HepG2 (cell line): Measurements from ENCODE around the gene TRERF1. TPM values are rescaled to one million over a fixed set of nuclear protein-coding genes. Genes with fewer than 3 reads are reported as not detected.

ENCODE experiments used
- ATAC-seq: fragments of 200-7000 bp; cut with Tn5 transposase; 3 replicates; pipeline ENCODE4 v1.9.1; 2020; ENCODE audit warnings: mild to moderate bottlenecking, moderate library complexity
- BruUV-seq: library from RNA; stranded (reverse); fragments of 400-500 nt; replicated peaks from 2 replicates; lab custom pipeline; 2021; lab: Mats Ljungman, UMichigan
- CTCF ChIA-PET: fragments of 300-600 bp; formaldehyde crosslinking; extraction: SDS; loops from one replicate; lab custom pipeline; 2021; ENCODE audit warnings: low total read pairs, inconsistent platforms, low intra/inter-chr PET ratio; lab: Yijun Ruan, JAX
- POLR2A ChIA-PET: fragments of 350-600 bp; sonication (Branson Sonifier 250); formaldehyde crosslinking; loops from one replicate; lab custom pipeline; 2020; ENCODE audit warnings: antibody characterized with exemption, inconsistent platforms; lab: Yijun Ruan, JAX
- DNase-seq: peaks from one replicate; pipeline ENCODE4 v3.0.0-alpha.2; 2015; ENCODE audit warnings: low spot score
- FAIRE-seq: peaks from 3 replicates; lab custom pipeline; 2011; peaks lifted over from hg19 to GRCh38; lab: Jason Lieb, UNC
- H2AFZ ChIP-seq: one replicate; pipeline ENCODE4 v1.6.1; 2011; ENCODE audit warnings: low read length, inconsistent platforms
- H3K27ac ChIP-seq: fragments of 300-600 bp; 3 replicates; pipeline ENCODE4 v1.8.0; 2011; ENCODE audit warnings: mixed run types, mild to moderate bottlenecking, mixed read lengths, low read length, inconsistent platforms; ENCODE audit not compliant: insufficient read depth; ENCODE audit errors: extremely low read length
- H3K27me3 ChIP-seq, 2 experiments: fragments of 200-600 bp in 1 of 2; 2 replicates in 1 of 2; 3 replicates in 1 of 2; pipeline versions ENCODE4 v1.6.0 to v1.8.0; 2011; ENCODE audit warnings: low read length in 2 of 2, mild to moderate bottlenecking in 2 of 2, moderate library complexity in 2 of 2, inconsistent platforms in 1 of 2; ENCODE audit not compliant: insufficient read depth in 2 of 2, control insufficient read depth in 1 of 2
- H3K36me3 ChIP-seq, 2 experiments: fragments of 200-600 bp in 1 of 2; replicated peaks in 1 of 2; 2 replicates in 1 of 2; 3 replicates in 1 of 2; pipeline versions ENCODE4 v1.5.1 to v1.8.0; 2011; ENCODE audit warnings: low read length in 2 of 2, inconsistent platforms in 1 of 2; ENCODE audit not compliant: insufficient read depth in 2 of 2, control insufficient read depth in 1 of 2
- H3K4me1 ChIP-seq: 2 replicates; pipeline ENCODE4 v1.5.1; 2012; ENCODE audit warnings: low read length, inconsistent platforms; ENCODE audit not compliant: insufficient read depth
- H3K4me2 ChIP-seq: 2 replicates; pipeline ENCODE4 v1.6.0; 2011; ENCODE audit warnings: low read depth, low read length, inconsistent platforms
- H3K4me3 ChIP-seq, 3 experiments: fragments of 200-600 bp in 1 of 3; sonication (generic), shearing (Covaris generic) in 1 of 3; replicated peaks in 1 of 3; 2 replicates each; pipeline ENCODE4 v1.5.1; 2011 to 2016; ENCODE audit warnings: low read length in 3 of 3, inconsistent platforms in 2 of 3, low read depth in 2 of 3, mild to moderate bottlenecking in 2 of 3, control low read depth in 1 of 3, mixed read lengths in 1 of 3; ENCODE audit not compliant: insufficient read depth in 1 of 3
- H3K79me2 ChIP-seq: one replicate; pipeline ENCODE4 v1.6.1; 2011; ENCODE audit warnings: low read length, inconsistent platforms; ENCODE audit not compliant: insufficient read depth
- H3K9ac ChIP-seq: 2 replicates; pipeline ENCODE4 v1.6.0; 2011; ENCODE audit warnings: mild to moderate bottlenecking, low read depth, low read length, inconsistent platforms; ENCODE audit not compliant: insufficient read depth
- H3K9me3 ChIP-seq: 2 replicates; pipeline ENCODE4 v1.5.1; 2012; ENCODE audit warnings: mild to moderate bottlenecking, low read length
- H4K20me1 ChIP-seq: 2 replicates; pipeline ENCODE4 v1.6.0; 2011; ENCODE audit warnings: inconsistent platforms, mild to moderate bottlenecking, low read length, moderate library complexity; ENCODE audit not compliant: insufficient read depth
- ATF2 ChIP-seq: sonication (generic); formaldehyde crosslinking; IDR thresholded peaks from 2 replicates; pipeline ENCODE4 v1.4.0; 2020; ENCODE audit warnings: missing genetic modification reagents
- BCL3 ChIP-seq: sonication (generic); formaldehyde crosslinking; IDR thresholded peaks from 2 replicates; pipeline ENCODE4 v1.5.1; 2020; ENCODE audit warnings: mild to moderate bottlenecking, missing genetic modification reagents, moderate library complexity
- DMTF1 ChIP-seq: sonication (generic); formaldehyde crosslinking; IDR thresholded peaks from 2 replicates; pipeline ENCODE4 v1.4.0; 2020; ENCODE audit warnings: mild to moderate bottlenecking, missing genetic modification reagents
- GFI1 ChIP-seq: sonication (generic); formaldehyde crosslinking; IDR thresholded peaks from 2 replicates; pipeline ENCODE4 v1.5.0; 2020; ENCODE audit warnings: missing genetic modification reagents, mild to moderate bottlenecking, borderline replicate concordance
- HDAC2 ChIP-seq: sonication (generic); formaldehyde crosslinking; IDR thresholded peaks from 2 replicates; pipeline ENCODE4 v1.4.0; 2020; ENCODE audit warnings: missing genetic modification reagents
- HDAC6 ChIP-seq: fragments of 200-600 bp; sonication (generic); IDR thresholded peaks from 2 replicates; pipeline ENCODE4 v1.7.0; 2017; ENCODE audit warnings: mild to moderate bottlenecking, antibody characterized with exemption, low read length, low read depth
- HNRNPLL ChIP-seq: fragments of 200-400 bp; formaldehyde crosslinking; IDR thresholded peaks from 2 replicates; pipeline ENCODE4 v1.6.1; 2017; ENCODE audit warnings: mild to moderate bottlenecking, low read depth, low read length; ENCODE audit not compliant: poor library complexity, severe bottlenecking
- PRMT3 ChIP-seq: sonication (generic); formaldehyde crosslinking; IDR thresholded peaks from 2 replicates; pipeline ENCODE4 v1.8.1; 2022; ENCODE audit warnings: low read depth, mild to moderate bottlenecking, moderate library complexity, missing genetic modification reagents, borderline replicate concordance
- SCMH1 ChIP-seq: sonication (generic); formaldehyde crosslinking; IDR thresholded peaks from 2 replicates; pipeline ENCODE4 v1.9.0; 2021; ENCODE audit warnings: missing genetic modification reagents, mild to moderate bottlenecking, borderline replicate concordance
- ZNF558 ChIP-seq: sonication (generic); formaldehyde crosslinking; IDR thresholded peaks from 2 replicates; pipeline ENCODE4 v1.9.0; 2022; ENCODE audit warnings: mild to moderate bottlenecking, missing genetic modification reagents, borderline replicate concordance
- WGBS: methylation state at CpG from one replicate; pipeline ENCODE4 v1.1.6; 2017; ENCODE audit warnings: low lambda C conversion rate; 5-methylcytosine and 5-hydroxymethylcytosine counted together
- in situ Hi-C: cut with HindIII; loops from 2 replicates; pipeline ENCODE4 v1.10.0; 2017; ENCODE audit warnings: low pct_unique_long_range_greater_than_20kb; ENCODE audit not compliant: extremely low pct_ligation_motif_present
- intact Hi-C: fragments of 100-400 bp; cut with micrococcal nuclease; formaldehyde crosslinking; loops from one replicate; pipeline ENCODE4 v1.10.0; 2022; ENCODE audit not compliant: unreplicated experiment
- polyA plus RNA-seq, 8 experiments: library from polyadenylated mRNA; depleted of rRNA in 3 of 8; stranded (reverse) in 7 of 8; unstranded in 1 of 8; fragments of >200 nt; fragmentation: Illumina TruSeq in 4 of 8; extraction: Trizol in 4 of 8; gene quantifications; 2 replicates each; pipeline versions ENCODE4 v1.2.1 to v1.2.3, GENCODE V29; 2011 to 2016; ENCODE audit warnings: low read depth in 4 of 8, missing spikeins in 1 of 8, mixed read lengths in 1 of 8; ENCODE audit not compliant: insufficient read depth in 1 of 8
- total RNA-seq, 5 experiments: library from RNA; depleted of rRNA; stranded (reverse); fragments of >200 nt; fragmentation: Illumina TruSeq; extraction: Trizol; gene quantifications; 2 replicates each; pipeline ENCODE4 v1.2.3, GENCODE V29; 2016; ENCODE audit warnings: low read depth in 1 of 5
- TF ChIP-seq, protein P1 (sequence below): sonication (generic); formaldehyde crosslinking; IDR thresholded peaks from 2 replicates; pipeline ENCODE4 v1.4.0; 2020; ENCODE audit warnings: missing genetic modification reagents, mild to moderate bottlenecking, borderline replicate concordance
- TF ChIP-seq, protein P2 (sequence below): sonication (generic); formaldehyde crosslinking; IDR thresholded peaks from 2 replicates; pipeline ENCODE4 v1.5.1; 2020; ENCODE audit warnings: mild to moderate bottlenecking, moderate library complexity, missing genetic modification reagents

TRERF1 gene
- total and polyA plus RNA-seq, 2 of the 13 experiments (the other 11 are each of a cell fraction or from before 2014, with no cell fraction given): 0.02 TPM; not detected in 1

DNA sequence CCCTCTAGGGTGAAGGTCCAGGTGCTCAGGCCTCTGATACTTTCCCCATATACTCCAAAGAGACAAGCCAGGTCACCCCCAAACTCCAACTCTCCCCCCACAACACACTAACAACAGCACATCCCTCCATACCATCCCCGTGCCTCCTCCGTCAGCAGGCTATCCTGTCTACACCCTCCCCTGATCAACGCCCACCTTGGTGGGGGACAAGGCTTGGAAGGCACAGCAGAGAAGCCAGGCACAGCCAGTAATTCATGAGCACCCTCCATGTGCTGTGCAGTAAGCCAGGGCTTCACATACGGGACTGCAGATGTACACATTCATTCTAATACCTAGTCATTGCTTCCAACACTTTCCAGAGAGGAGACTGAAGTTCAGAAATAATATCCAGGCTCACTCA, 57.6 kb downstream of the TRERF1 start:
- Histone ChIP-seq H3K9ac (no peak overlapping the region), H3K27ac (no peak overlapping the region), H3K27me3 (peaks cover 0 to 35% of the 10 kb centered on the region in 2 experiments; a peak in 2 of 5 replicates), H3K4me3 (no peak overlapping the region), H3K4me1 (peaks cover 7% of the 10 kb centered on the region; the same call in 1 of the 2 replicates), H2AFZ (no peak overlapping the region), H4K20me1 (no peaks in the 10 kb centered on the region), H3K4me2 (no peak overlapping the region), H3K79me2 (no peaks in the 10 kb centered on the region), H3K36me3 (no peaks in the 10 kb centered on the region), H3K9me3 (no peaks in the 10 kb centered on the region)
- ATAC-seq (no peak), FAIRE-seq (no peak), DNase-seq (no peak)
- intact Hi-C loops: no loop called here
- 51% methylated on average over 4 of the region's 4 CpGs for WGBS
- CTCF ChIA-PET: no interaction called here
- POLR2A ChIA-PET: no interaction called here
- BruUV-seq: no TSS peak
- in situ Hi-C loops: no loop called here
- TF ChIP-seq HNRNPLL (no peak), SCMH1 (CRISPR knock-in tag) (no peak), HDAC6 (no peak), PRMT3 (CRISPR knock-in tag) (no peak), ZNF558 (CRISPR knock-in tag) (no peak), DMTF1 (CRISPR knock-in tag) (no peak), GFI1 (CRISPR knock-in tag) (no peak), BCL3 (no peak), HDAC2 (no peak), ATF2 (CRISPR knock-in tag) (no peak)
- TF ChIP-seq, protein P1, sequence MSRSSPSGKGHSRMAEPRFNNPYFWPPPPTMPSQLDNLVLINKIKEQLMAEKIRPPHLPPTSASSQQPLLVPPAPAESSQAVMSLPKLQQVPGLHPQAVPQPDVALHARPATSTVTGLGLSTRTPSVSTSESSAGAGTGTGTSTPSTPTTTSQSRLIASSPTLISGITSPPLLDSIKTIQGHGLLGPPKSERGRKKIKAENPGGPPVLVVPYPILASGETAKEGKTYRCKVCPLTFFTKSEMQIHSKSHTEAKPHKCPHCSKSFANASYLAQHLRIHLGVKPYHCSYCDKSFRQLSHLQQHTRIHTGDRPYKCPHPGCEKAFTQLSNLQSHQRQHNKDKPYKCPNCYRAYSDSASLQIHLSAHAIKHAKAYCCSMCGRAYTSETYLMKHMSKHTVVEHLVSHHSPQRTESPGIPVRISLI (CRISPR knock-in tag): no peak
- TF ChIP-seq, protein P2, sequence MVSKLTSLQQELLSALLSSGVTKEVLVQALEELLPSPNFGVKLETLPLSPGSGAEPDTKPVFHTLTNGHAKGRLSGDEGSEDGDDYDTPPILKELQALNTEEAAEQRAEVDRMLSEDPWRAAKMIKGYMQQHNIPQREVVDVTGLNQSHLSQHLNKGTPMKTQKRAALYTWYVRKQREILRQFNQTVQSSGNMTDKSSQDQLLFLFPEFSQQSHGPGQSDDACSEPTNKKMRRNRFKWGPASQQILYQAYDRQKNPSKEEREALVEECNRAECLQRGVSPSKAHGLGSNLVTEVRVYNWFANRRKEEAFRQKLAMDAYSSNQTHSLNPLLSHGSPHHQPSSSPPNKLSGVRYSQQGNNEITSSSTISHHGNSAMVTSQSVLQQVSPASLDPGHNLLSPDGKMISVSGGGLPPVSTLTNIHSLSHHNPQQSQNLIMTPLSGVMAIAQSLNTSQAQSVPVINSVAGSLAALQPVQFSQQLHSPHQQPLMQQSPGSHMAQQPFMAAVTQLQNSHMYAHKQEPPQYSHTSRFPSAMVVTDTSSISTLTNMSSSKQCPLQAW (CRISPR knock-in tag): no peak
